ENCODE results near the gene NMNAT1.
A peak's percentile ranks its signal among the peaks of the same experiment; 100 is the strongest.
"Not testable (repeated sequence)": the region's sequence is repeated elsewhere in the genome, so short reads cannot be mapped to it uniquely, and the experiment has no call there.

The NMNAT1 gene

DNA sequence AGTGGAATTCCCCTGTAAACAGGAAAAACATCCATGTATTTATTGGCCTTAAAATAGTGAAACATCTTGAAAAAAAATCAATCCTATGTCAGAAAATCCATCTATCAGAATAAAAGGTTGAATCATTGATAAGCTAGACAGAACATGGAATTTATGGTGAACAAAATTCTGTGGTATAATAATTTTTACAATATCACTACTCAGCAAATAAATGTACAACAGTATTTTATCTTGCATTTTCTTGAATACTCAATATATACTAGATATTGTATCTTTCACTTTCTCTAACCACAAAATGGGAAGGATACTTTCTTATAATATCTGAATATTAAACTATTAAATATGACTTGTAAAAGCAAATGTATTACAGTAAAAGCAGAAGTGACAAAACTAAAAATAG lies 83.8 kb downstream of the NMNAT1 start:
- TF ChIP-seq, protein P1, sequence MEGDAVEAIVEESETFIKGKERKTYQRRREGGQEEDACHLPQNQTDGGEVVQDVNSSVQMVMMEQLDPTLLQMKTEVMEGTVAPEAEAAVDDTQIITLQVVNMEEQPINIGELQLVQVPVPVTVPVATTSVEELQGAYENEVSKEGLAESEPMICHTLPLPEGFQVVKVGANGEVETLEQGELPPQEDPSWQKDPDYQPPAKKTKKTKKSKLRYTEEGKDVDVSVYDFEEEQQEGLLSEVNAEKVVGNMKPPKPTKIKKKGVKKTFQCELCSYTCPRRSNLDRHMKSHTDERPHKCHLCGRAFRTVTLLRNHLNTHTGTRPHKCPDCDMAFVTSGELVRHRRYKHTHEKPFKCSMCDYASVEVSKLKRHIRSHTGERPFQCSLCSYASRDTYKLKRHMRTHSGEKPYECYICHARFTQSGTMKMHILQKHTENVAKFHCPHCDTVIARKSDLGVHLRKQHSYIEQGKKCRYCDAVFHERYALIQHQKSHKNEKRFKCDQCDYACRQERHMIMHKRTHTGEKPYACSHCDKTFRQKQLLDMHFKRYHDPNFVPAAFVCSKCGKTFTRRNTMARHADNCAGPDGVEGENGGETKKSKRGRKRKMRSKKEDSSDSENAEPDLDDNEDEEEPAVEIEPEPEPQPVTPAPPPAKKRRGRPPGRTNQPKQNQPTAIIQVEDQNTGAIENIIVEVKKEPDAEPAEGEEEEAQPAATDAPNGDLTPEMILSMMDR (conservative IDR thresholded peaks at IDR 0.05; ENCODE audit: control insufficient read depth, insufficient read depth, low read depth, low read length), result no peak
- no peak overlapping the region for H3K4me3 ChIP-seq (ENCODE audit: control insufficient read depth, low read depth, low read length)
- no peak for DNase-seq (ENCODE audit: low read depth)

DNA sequence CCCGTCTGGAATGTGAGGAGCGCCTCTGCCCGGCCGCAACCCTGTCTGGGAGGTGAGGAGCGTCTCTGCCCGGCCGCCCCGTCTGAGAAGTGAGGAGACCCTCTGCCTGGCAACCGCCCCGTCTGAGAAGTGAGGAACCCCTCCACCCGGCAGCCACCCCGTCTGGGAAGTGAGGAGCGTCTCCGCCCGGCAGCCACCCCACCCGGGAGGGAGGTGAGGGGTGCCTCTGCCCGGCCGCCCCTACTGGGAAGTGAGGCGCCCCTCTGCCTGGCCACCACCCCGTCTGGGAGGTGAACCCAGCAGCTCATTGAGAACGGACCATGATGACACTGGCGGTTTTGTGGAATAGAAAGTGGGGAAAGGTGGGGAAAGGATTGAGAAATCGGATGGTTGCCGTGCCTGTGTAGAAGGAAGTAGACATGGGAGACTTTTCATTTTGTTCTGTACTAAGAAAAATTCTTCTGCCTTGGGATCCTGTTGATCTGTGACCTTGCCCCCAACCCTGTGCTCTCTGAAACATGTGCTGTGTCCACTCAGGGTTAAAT lies 85.8 kb downstream of the NMNAT1 start:
- not testable (repeated sequence) for H3K4me3 ChIP-seq (ENCODE audit: control insufficient read depth, low read depth, low read length); DNase-seq (ENCODE audit: low read depth)

DNA sequence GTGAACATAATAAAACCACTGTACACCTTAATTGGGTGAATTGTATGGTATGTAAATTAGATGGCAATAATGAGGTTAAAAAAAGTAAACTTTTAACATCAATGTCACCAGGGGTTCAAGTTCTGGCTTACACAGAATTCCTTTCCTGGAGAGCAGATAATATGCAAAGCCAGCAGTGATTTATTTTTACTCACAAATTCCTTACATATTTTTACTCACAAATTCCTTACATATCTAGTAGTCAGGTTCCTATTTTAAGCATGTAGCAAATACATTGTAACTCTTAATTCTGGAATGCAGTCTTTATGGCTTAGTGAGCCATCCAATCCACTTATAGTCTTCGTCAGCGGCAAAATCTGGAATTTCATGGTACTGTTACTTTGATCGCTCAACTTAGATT lies 88.2 kb downstream of the NMNAT1 start:
- H3K4me3 ChIP-seq (ENCODE audit: control insufficient read depth, low read depth, low read length), result no peak overlapping the region
- DNase-seq (ENCODE audit: low read depth), result no peak
- TF ChIP-seq, protein P1 (conservative IDR thresholded peaks at IDR 0.05; ENCODE audit: control insufficient read depth, insufficient read depth, low read depth, low read length), result no peak

DNA sequence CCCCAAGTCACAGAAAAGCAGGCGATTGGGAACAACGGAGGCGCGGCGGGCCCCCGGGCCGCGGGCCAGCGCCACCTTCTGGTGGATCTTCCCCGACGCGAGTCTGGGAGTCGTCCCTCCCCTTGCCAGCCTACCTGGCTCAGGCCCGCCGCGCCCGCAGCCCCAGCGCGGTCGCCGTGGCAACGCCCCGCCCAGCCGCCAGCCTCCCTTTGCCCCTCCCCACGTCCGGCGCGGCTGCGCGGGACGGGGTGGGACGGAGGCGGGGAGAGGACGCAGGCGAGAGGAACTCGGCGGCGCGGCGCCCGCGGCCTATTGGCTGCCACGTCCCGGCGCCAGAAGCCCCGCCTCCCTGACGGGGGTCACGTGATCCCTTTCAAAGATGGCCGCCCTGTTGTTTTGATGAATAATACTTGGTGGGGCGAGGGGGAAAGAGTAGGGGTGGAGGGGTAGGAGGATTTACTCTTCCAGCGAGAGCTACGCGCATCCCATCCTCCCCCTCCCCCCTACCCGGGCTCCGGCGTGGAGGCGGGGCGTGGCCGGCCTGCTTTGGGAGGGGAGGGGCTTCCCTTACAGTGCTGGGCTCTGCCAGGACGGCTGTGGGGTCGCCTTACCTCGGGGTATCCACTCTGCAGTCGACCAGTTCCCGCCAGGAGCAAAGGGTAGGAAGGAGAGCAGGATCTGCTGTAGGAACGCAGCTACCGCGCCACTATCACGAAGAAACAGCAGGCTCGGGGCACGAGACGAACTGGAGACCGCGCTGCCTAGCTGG lies 89.5 kb downstream of the NMNAT1 start, which contains the start of gene UBE4B:
UBE4B (plus strand) TSS at position 369 of the 769 bp plus-strand sequence. CDS start 713 bp downstream, outside the sequence.
- DNase-seq (ENCODE audit: low read depth), result peak; percentile 95
- TF ChIP-seq, protein P1 (conservative IDR thresholded peaks at IDR 0.05; ENCODE audit: control insufficient read depth, insufficient read depth, low read depth, low read length), result peak; percentile 53
- H3K4me3 ChIP-seq (ENCODE audit: control insufficient read depth, low read depth, low read length), result peak within 1 kb of the TSS; percentile 98

DNA sequence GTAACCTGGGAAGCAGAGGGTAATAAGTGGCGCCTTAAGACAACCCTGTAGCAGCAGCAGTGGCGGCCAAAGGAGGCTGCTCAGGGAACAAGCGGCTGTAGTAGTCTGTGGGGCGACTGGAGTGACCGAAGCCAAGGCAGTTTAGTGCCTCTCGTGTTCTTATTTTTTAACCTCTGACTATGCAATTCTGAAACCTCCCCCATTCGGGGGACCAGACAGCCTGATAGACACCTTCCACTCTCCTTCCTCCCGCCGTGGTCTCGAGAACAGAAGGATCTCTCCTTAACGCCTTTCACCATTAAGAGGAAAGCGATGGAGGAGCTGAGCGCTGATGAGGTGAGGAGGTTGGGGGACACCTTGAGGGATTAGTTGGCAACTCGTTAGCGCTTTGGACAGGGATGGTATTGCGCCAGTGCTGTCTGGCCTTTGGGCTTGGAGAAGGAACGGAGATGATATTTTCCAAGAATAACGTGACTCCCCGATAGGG lies 90.1 kb downstream of the NMNAT1 start:
- peak; percentile 42 for DNase-seq (ENCODE audit: low read depth)
- peak overlapping the region; percentile 98 for H3K4me3 ChIP-seq (ENCODE audit: control insufficient read depth, low read depth, low read length)
- TF ChIP-seq, protein P1 (conservative IDR thresholded peaks at IDR 0.05; ENCODE audit: control insufficient read depth, insufficient read depth, low read depth, low read length), result no peak
